Kasumi-1 (cell line): ENCODE data around the gene HDAC2.

ENCODE experiments used
- DNase-seq, 2 experiments: peaks; one replicate each; lab custom pipeline; 2025; lab: John Stamatoyannopoulos, UW

The HDAC2 gene

DNA sequence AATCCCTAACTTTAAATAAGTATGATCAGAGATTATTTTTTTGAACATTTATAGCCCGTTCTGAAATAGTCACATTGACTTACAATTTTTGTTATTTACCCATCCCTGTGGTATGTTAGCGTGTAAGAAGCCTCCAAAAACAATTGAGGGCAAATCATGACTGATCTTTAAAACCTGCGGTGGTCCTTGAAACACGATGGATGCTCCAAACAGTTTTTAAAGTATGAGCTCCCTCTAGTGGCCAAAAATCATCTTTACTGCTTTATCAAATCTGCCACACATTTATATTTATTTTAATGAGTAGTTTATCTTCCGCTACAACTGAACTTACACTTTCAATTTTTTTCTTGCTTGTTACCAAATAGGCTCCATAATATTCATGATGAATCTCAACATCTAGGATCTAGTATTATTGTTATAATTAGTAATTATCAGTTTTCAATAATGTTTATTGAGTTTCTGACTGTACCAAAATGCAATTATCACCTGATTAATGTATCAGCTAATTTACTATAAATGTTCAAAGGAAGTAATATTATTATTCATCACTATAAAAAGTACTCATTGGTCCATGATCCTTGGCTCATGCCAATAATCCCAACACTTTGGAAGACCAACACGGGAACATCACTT is 61.6 kb downstream of the HDAC2 start:
- peak; percentile 77 to 83 for DNase-seq

DNA sequence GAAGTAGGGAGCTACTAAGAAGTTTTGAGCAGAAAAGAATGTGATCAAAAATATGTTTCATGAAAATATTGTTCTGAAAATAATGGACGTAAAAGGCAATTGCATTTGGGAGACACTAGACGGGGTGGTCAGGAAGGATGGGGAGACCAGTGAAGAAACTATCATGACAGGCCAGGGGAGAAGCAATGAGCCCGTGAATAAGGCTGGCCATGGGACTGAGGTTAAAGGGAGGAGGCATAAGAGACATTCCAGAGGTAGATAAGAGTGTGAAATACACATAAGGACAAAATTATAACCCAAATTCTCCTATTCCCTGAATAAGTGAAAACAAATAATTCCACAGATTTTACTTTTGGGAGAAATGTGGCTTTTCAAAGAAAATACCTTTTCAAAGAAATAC is 62.1 kb downstream of the HDAC2 start:
- DNase-seq, result no peak

DNA sequence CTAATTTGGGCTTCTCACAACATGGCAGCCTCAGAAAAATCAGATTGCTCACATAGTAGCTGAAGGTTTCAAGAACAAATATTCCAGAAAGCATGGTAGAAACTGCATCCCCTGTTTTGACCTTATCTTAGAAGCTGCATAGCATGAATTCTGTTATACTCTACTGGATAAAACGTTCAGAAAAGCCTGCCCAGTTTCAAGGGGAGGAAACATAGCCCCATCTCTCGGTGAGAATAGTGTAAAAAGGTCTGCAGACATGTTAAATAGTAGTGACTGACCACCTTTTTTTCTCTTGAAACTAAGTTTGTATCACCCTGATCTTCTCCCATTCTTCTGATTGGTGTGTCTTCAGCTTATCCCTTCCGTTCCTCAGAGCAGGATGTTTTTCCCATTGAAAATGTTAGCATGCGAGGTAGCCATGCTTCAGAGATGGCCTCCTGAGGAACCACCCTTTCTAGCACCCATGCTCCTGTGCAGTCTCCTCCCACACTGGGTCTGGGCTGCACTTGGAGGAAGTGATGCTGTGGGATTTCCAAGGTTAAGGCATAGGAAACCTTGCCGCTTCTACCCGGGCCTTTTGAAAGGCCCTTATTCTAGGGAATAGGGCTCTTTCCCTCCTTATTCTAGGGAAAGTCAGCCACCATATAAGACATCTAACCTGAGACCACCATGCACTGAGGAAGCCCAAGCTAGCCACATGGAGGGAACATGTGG is 63.7 kb downstream of the HDAC2 start:
- DNase-seq, result no peak

DNA sequence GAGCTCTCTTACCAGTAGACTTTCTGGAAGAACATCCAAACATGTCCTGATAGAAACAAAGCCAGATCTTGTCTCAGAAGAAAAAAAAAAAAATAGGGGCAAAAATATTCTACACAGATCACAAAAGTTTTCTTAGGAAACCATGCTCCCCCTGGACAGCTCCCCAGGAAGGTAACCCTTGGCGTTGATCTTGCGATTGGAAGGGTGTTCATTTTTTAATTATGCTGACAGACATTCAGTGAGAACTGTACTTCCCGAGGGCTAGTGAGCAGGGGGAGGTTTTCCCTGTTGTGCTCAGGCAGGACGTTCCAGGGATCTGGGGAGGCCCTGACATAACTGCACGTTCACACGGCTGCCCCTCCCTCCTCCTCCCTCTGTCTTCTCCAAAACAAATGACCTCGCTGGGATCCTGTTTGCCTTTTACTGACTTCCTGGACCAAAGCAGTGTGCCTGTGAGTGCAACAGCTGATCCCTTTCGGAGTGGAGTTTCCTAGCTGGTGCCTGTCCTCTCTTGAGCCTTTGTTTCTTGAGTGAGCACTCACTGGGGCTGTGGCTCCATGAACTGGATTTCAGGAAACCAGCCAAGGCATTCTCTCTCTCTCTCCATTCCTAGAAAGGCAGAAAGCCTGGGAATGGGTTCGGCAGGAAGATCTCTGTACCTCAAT is 67.2 kb downstream of the HDAC2 start:
- DNase-seq, result no peak

DNA sequence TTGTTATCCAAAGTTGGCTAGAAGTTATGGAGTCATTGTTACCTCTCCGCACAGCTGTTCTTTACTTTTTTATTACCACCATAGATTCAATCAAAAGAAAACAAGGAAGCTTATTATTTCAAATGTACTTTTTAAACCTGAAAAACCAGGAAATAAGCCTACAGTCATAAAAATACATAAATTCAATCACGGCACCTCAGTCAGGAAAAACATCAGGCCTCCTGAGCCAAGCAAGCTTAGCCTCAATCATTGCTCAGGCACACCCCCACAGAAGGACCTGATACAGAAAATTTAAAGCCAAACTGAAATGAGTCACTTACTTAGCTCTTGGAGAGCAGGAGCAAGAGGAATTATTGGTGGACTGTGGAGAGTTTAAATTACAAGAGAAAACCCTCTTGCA is 69.5 kb downstream of the HDAC2 start:
- DNase-seq, result no peak

DNA sequence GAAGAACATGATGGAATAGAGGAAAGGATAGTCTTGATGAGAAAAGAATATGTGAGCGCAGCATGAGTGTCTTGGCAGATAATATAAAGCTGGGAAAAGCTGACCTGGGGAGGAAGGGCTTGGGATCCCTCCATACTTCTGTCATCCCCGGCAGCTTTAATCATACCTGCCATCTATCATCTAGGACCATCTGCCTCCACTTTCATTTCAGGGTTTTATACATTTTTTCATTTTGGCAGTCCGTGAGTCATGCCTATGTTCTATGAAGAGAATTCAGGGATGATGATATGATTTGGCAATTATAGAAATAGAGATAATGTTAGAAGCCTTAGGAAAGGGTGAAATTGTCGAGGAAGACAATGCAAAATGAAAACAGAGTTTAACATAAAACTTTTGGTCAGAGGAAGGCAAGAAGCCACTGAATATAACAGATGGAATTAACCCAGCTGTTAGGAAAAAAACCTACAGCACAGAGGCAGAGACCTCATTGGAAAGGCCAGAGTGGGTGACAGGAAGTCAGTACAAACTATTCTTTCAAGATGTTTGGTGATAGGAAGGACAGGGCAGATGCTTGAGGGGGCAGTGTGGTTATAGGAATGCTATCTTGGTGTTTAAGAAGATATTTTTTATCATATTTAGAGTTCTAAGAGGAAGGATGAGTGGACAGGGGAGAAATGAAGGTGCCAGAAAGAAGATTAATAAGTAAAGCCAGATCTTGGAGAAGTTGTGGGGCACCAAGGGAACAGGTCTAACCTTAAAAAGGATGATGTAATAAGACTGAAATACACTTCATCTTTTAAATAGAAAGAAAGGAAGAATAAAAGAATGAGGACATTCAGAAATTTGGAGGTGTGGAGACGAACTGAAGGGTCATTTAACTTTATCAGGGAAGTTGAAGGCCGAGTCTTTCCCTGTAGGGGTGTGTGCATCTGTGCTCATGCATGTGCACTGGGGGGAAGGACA is 76.0 kb downstream of the HDAC2 start:
- peak; percentile 47 to 55 for DNase-seq

DNA sequence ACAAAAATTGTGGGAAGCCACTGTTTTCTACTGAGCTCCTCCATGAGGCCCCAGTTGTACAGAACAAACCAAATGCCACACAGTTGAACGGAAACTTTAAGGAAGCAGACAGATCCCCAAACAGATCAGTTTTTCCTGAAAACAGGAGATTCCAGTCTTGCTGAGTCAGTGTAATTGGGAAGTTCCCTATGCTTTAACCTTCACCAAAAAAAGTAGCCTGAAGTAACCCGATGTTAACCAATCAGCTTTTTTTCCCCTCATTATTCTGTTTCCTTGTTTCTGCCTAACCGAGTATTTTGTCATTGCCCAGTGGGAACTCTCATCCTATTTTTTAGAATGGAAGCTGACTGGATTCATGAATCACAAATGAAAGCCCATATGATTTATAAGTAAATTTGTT is 77.1 kb downstream of the HDAC2 start:
- DNase-seq, result no peak

DNA sequence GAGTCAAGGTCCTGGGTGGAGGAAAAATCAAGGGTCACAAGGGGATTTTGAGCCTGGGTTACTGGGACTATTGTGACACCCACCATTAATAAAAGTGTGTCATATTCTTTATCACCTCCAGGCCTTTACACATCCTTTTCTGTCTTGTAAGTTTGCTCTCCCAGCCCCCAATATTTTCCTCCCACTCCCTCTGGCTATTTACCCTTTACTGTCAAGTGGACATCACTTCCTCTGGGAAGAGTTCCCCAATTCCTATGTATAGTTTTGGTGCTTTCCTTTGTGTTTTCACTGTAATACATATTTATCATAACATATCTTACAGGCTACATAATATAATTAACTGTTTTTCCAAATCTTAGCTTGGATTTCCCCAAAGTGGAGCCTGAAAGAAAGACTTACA is 77.5 kb downstream of the HDAC2 start:
- DNase-seq, result no peak

DNA sequence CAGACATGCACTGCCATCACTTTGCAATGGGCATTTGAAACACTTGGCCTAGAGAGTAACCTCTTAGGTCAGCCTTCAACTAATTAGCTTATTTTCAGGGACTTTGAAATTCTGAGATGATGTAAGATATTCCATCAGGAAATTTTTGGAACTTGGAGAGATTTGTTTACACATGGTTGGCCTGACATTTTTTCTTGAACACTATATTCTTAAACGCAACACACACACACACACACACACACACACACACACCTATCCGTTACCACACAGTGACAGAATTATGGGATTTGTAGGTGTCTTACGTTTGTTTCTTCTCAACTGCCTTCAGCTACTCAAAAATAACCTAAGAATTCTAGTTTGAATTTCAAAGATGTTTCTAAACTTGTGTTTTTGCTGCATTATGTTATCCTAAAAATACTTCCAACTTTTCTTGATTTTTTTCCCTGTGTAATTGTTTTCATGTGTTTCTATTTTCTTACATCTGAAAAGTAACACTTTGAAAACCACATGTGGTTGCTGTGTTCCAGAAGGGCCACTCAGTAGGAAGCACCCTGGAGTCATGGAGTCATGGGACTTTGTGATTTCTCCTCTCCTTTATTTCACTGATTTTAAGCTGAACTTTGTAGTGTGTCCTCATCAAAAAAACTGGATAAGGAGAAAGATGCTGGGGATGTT is 81.9 kb downstream of the HDAC2 start:
- DNase-seq, result no peak

DNA sequence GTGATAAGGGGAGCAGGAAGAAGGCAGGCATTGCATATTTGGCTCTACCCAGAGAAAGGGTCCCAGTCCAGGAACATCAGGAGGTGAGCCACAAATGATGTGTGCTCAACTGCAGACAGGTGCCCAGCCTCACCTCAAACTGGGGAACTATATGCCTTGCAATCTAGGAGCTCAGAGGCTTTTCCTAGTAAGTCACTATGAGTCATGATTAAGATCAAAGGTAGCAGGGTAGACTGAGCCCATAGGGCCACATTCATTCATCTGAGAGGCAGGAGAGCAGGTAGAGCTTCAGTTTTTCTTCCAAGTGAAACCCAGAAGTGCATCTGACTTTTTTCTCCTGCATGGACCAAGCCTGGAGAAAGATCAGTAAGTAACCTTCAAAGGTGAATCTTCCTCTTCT is 82.5 kb downstream of the HDAC2 start:
- DNase-seq, result no peak

DNA sequence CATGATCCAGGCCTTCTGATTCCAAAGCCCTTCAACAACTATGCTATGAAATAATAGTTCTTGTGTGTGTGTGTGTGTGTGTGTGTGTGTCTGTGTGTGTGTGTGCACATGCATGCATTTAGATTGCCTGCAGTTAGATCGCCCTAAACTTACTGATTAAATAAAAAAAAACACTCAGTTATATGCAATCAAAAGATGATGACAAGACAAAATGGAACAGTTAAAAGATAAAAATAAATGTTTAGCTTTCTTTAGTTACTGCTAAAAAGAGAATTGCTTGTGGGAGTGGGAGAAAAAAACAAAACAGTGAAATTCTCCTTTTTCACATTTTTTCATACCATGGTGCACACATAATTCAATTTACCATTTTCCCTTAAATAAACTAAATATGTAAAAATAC is 84.4 kb downstream of the HDAC2 start:
- DNase-seq, result no peak

DNA sequence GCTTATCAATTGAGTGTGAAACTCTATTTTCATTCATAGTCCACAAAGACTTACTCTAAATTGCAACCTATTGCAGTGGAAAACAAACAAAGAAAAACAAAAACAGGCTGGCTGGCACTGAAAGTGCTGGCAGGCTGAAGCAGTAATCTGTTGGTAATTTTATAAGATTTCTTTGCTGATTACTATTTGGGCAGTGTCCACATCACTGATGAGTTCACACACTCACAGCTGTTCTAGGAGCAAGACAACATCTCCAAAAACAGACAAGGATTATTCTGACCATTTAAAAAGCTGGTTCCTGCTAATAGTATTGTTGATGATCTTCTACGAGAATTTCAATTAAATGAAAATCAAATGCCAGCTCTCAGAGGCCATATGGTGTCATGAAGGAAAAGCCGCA is 86.9 kb downstream of the HDAC2 start:
- no peak for DNase-seq
